Progenitor cell of endocrine pancreas (in vitro differentiated cells): ENCODE measurements around the gene MEX3B. TPM values are rescaled to one million over a fixed set of nuclear protein-coding genes. Genes with fewer than 3 reads are reported as not detected.

Experiments
- DNase-seq: peaks from one replicate; pipeline ENCODE4 v3.0.0; 2021; ENCODE audit warnings: low spot score; ENCODE audit not compliant: unreplicated experiment
- H3K27ac Mint-ChIP-seq: 2 replicates; pipeline ENCODE4 v1.8.0; 2021; ENCODE audit warnings: mild to moderate bottlenecking, moderate library complexity, mixed read lengths
- H3K27me3 Mint-ChIP-seq: 2 replicates; pipeline ENCODE4 v1.8.0; 2021; ENCODE audit warnings: mixed read lengths
- H3K36me3 Mint-ChIP-seq: 2 replicates; pipeline ENCODE4 v1.8.0; 2022; ENCODE audit warnings: mixed read lengths; ENCODE audit not compliant: insufficient read depth
- H3K4me1 Mint-ChIP-seq: 2 replicates; pipeline ENCODE4 v1.8.0; 2021; ENCODE audit warnings: low read depth, mixed read lengths
- H3K4me3 Mint-ChIP-seq: 2 replicates; pipeline ENCODE4 v1.8.0; 2021; ENCODE audit warnings: low read depth, mild to moderate bottlenecking, moderate library complexity, mixed read lengths
- H3K9me3 Mint-ChIP-seq: 2 replicates; pipeline ENCODE4 v1.8.0; 2021; ENCODE audit warnings: low read depth, mixed read lengths
- CTCF ChIP-seq: fragments of 200-600 bp; sonication (generic); IDR thresholded peaks from one replicate; pipeline ENCODE4 v1.5.0; 2021; ENCODE audit warnings: antibody characterized with exemption, mild to moderate bottlenecking; ENCODE audit not compliant: unreplicated experiment
- total RNA-seq: library from RNA; stranded (reverse); gene quantifications from 2 replicates; pipeline ENCODE4 v1.2.1, GENCODE V29; 2021

The MEX3B gene
- total RNA-seq, 1 donor from 2014 or later: 21.9 TPM

- no peak overlapping the region for H3K4me3 Mint-ChIP-seq
- no peaks in the 10 kb centered on the region for H3K4me1 Mint-ChIP-seq
- H3K9me3 Mint-ChIP-seq: no peaks in the 10 kb centered on the region
- no peak for DNase-seq
- no peak overlapping the region for H3K27ac Mint-ChIP-seq
- H3K27me3 Mint-ChIP-seq: peaks cover 20% of the 10 kb centered on the region
- no peaks in the 10 kb centered on the region for H3K36me3 Mint-ChIP-seq
- peak; percentile 20 for TF ChIP-seq CTCF
Measured at GRCh38 chr15:82081914-82082762, 36.3 kb upstream of the MEX3B start.

- Mint-ChIP-seq H3K27me3 (peaks cover 20% of the 10 kb centered on the region), H3K27ac (no peak overlapping the region), H3K36me3 (no peaks in the 10 kb centered on the region), H3K9me3 (no peaks in the 10 kb centered on the region), H3K4me1 (no peaks in the 10 kb centered on the region), H3K4me3 (no peak overlapping the region)
- no peak for DNase-seq
- no peak for TF ChIP-seq CTCF
Measured at GRCh38 chr15:82080774-82081173, 35.0 kb upstream of the MEX3B start.

- Mint-ChIP-seq H3K9me3 (no peaks in the 10 kb centered on the region), H3K27ac (no peak overlapping the region), H3K4me1 (no peaks in the 10 kb centered on the region), H3K27me3 (peaks cover 12% of the 10 kb centered on the region), H3K36me3 (no peaks in the 10 kb centered on the region), H3K4me3 (no peak overlapping the region)
- DNase-seq: no peak
- no peak for TF ChIP-seq CTCF
Measured at GRCh38 chr15:82079736-82080135, 33.9 kb upstream of the MEX3B start.

GRCh38 chr15:82074610-82075009, 28.8 kb upstream of the MEX3B start:
- H3K4me3 Mint-ChIP-seq: no peak overlapping the region
- no peaks in the 10 kb centered on the region for H3K4me1 Mint-ChIP-seq
- H3K27me3 Mint-ChIP-seq: peaks cover 6% of the 10 kb centered on the region
- no peak for TF ChIP-seq CTCF
- DNase-seq: no peak
- no peak overlapping the region for H3K27ac Mint-ChIP-seq
- no peaks in the 10 kb centered on the region for H3K9me3 Mint-ChIP-seq
- H3K36me3 Mint-ChIP-seq: no peaks in the 10 kb centered on the region

DNA sequence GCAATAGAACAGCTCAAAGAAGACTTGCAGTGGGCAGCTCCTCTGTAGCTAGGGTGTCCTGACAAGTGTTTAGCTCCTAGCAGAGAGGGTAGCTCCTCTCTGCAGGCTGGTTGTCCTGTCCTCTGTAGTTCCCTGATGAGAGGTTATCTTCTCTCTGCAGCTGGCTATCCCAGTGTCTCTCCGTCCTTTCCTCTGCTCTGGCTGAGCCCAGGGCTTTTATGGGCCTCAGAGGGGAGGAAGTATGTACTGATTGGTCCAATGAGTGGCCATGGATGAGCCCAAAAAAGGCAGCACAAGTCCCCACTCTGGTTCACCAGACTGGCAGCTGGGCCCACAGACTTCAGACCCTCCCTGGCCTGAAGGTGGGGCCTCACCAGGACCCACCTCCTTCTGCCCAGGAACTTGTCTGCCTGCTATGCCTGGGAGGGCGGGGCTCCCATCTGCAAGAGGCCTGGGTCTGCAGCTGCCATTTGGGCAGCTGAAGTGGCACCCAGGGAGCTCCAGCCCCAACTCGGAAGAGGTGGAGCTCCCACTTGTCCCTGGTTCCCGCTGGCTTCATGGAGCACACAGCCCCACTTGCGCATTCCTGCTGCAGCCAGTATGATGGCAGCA, 27.2 kb upstream of the MEX3B start:
- H3K27ac Mint-ChIP-seq: no peak overlapping the region
- H3K4me3 Mint-ChIP-seq: no peak overlapping the region
- H3K27me3 Mint-ChIP-seq: peaks cover 6% of the 10 kb centered on the region
- DNase-seq: no peak
- no peaks in the 10 kb centered on the region for H3K9me3 Mint-ChIP-seq
- TF ChIP-seq CTCF: no peak
- H3K36me3 Mint-ChIP-seq: no peaks in the 10 kb centered on the region
- no peaks in the 10 kb centered on the region for H3K4me1 Mint-ChIP-seq
